ENCODE results near the gene OPN5.

DNA sequence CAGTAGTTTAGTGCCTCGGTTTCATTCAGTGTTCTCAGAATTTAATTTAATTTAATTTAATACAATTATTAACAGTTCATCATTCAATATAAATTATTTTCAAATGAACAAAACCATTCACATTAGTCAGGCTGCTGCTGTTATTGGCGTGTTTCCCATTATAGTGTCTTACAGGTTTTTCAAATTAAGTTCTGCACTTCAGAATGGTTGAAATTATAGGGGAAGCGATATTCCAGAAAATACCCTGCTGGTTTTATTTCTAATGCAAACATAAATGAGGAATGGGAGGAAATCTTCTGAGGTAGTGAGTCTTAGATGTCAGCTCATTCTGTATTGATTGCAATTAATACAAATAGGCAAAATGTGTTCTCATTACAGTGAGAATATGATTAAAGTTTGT lies 37.6 kb downstream of the OPN5 start:
- no peak for TF ChIP-seq POLR2A (IDR thresholded peaks at IDR 0.05)
- TF ChIP-seq, protein P1, sequence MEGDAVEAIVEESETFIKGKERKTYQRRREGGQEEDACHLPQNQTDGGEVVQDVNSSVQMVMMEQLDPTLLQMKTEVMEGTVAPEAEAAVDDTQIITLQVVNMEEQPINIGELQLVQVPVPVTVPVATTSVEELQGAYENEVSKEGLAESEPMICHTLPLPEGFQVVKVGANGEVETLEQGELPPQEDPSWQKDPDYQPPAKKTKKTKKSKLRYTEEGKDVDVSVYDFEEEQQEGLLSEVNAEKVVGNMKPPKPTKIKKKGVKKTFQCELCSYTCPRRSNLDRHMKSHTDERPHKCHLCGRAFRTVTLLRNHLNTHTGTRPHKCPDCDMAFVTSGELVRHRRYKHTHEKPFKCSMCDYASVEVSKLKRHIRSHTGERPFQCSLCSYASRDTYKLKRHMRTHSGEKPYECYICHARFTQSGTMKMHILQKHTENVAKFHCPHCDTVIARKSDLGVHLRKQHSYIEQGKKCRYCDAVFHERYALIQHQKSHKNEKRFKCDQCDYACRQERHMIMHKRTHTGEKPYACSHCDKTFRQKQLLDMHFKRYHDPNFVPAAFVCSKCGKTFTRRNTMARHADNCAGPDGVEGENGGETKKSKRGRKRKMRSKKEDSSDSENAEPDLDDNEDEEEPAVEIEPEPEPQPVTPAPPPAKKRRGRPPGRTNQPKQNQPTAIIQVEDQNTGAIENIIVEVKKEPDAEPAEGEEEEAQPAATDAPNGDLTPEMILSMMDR (IDR thresholded peaks at IDR 0.05) = no peak
